GM04504 (cell line): ENCODE data around the gene SURF4.
"Not testable (repeated sequence)": the region's sequence is repeated elsewhere in the genome, so short reads cannot be mapped to it uniquely, and the experiment has no call there.

Experiments
- DNase-seq: peaks from one replicate; pipeline ENCODE4 v3.0.0-alpha.2; 2012; ENCODE audit warnings: low read depth

The SURF4 gene

DNA sequence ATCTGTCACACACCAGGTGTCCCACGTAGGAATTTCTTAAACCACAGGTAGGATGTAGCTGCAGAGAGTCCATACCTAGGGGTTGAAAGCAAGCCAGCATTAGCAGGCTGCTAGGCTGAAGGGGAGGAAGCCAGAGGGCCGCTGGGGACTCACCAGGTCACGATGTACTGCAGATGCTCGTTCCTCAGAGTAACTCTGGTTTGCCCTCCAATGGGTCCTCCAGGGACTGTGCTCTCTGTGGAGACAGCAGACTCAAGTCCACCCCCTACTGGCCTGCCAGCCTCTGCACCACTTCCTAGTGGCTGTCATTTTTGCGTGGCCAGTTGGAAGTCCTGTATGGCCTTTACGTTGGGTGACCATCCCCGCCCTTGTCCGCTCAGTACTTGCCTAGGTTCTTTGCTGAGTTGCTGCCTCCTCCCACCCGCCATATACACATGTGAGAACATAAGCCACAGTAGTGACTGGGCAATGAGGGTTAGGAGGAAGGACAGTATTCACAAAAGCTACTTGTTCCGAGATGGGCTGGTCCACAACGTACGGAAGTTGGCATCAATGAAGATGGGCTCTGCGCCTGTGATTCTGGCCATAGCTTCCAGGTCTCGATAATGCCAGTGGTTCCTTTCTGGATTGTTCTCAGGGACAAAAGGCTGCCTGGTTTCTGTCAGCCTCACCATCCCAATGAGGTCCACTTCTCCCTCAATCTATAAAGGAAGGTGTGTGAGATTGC is 23.8 kb downstream of the SURF4 start:
- DNase-seq = no peak

DNA sequence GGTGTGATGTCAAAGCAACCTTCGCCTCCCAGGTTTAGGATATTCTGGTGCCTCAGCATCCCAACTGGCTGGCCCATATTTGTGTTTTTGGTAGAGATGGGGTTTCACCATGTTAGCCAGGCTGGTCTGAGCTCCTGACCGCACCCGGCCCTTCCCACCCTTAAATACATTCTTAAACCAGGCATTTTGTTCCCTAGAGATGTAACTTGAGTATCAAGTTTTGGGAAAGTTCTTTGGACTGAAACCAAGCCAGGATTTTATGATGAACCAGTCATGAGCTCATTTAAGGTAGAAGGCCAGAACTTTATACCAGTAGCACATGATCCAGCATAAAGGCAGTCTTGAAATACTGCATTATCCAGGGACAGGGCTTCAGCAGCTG is 24.3 kb downstream of the SURF4 start:
- DNase-seq = no peak

- no peak for DNase-seq
Measured at GRCh38 chr9:133349965-133350616, 25.8 kb downstream of the SURF4 start.

DNA sequence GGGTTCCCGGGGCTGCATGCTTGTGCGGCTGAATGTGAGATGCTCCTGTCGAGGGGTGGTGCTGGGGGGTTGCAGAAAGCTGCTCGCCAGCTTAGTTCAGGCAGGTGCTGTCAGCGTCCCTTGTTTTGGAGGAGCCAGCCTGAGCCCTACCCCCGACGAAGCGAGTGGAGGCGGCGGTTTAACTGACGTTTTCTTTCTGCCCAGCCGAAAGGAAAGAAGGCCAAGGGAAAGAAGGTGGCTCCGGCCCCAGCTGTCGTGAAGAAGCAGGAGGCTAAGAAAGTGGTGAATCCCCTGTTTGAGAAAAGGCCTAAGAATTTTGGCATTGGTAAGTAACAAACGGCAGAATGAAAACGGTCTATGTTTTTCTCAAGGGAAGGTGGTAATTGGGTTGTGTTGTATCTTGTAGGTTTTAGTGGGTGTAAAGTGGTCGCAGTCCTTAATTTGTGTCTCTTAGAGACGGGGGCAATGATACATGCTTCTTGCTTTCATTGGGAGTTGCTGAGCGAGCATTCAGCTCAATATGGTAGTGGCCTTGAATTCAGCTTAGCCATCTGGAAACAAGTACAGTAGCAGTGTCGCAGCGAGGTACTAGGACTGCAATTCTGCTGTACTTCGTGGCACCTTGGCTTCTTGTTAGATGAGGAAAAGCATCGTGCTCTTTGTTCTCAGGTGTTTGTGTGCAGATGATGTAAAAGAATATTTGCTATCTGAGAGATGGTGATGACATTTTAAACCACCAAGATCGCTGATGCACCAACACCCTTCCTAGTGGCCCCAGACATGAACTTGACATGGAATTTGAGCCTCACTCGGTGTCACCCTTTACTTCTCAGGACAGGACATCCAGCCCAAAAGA is 26.9 kb downstream of the SURF4 start:
- DNase-seq = no peak

DNA sequence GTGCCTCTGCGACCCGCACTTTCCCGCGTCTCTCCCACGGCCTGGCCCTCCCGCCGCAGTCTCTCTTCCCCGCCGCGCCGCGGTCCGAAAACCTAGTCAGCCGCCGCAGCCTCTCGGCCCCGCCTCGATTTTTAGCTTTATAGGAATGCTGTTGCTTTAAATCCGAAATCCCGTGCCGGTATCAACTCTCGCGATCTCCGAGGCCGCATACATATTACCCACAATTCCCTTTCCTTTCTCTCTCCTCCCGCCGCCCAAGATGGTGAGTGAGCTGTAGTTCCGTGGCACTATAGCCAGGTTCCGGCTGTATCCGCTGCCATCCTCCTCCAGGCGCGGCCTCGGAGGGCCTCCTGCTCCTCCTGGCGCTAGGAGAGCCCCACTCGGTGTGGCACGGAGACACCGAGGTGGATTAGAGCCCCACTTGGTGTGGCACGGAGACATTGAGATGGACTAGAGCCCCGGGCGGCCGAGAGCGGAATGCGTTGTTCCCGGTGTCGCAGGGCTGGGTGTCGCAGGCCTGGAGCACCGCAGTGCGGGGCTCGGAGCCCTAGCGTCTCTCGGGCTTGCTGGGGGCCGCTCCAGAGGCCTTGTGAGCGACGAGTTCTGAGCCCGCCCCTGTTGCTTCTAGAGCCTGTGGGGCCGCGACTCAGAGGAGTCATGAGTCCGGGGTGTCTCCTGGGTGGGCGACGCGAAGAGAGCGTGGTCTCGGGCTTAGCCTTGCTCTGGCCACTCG is 27.7 kb downstream of the SURF4 start, which contains the start of the genes MED22 and RPL7A:
TSS of gene MED22 (minus strand) at position 147 of the 733 bp plus-strand sequence. CDS start 1,469 bp downstream, outside the sequence.
TSS of gene RPL7A (plus strand) at position 234 of the 733 bp plus-strand sequence. CDS start at position 260, 26 bp downstream.
- peak; percentile 93 for DNase-seq

GRCh38 chr9:133347515-133347984 is 28.3 kb downstream of the SURF4 start:
- DNase-seq = no peak

- DNase-seq = no peak
Measured at GRCh38 chr9:133346021-133346785, 29.7 kb downstream of the SURF4 start.

- no peak for DNase-seq
Measured at GRCh38 chr9:133345596-133345995, 30.3 kb downstream of the SURF4 start.

DNA sequence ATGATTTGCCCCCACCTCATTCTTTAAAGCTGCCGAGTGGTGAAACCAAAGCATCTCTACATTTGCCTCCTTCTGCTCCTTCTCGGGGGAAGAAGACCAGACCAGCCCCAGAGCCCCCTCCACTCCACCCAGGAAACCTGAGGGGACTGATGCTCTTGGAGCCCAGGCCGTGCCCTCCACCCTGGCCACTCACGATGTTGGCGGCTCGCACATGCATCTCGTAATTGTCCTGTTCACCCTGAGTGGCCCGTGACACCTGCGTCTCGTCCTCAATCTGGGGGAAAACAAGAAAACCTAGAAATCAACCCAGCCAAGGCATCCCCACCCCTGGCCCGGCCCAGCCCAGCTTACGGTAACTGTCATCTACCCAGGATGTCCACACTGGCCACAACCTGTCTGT is 30.9 kb downstream of the SURF4 start:
- DNase-seq = no peak

- no peak for DNase-seq
Measured at GRCh38 chr9:133344071-133344470, 31.8 kb downstream of the SURF4 start.

DNA sequence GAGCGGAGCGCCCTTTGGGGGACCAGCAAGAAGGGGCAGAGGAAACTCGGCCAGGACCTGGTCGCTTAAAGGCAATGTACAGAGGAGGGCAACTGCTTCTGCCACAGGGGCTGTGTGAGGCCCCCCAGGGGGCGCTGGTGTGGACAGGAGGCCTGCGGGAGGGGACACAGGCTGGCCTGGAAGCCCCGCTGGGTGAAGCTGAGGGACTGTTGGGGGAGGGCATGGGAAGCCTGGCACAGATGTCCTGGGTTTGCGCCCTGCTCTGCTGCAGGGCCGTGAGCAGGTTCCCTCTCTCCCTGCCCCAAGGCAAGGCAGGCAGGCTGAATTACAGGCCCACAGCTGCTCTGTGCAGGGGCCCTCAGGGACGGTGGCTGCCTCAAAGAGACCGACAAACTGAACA is 33.3 kb downstream of the SURF4 start:
- DNase-seq = no peak

DNA sequence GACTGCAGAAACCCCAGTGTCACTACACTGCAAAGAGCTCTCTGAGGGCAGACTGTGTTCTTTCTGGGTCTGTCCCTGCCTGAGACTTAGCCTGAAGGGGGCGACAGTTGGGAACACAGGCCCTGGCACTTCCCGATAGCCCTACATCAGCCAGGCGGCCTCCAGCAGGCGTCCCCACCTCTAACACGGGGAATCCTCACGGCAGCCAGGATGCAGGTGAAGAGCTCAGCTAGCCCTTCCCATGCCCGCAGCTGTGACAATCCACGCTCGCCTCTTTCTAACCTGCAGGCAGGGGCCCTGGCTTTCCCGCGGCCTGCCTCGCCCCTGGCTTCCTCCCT is 33.8 kb downstream of the SURF4 start:
- no peak for DNase-seq

DNA sequence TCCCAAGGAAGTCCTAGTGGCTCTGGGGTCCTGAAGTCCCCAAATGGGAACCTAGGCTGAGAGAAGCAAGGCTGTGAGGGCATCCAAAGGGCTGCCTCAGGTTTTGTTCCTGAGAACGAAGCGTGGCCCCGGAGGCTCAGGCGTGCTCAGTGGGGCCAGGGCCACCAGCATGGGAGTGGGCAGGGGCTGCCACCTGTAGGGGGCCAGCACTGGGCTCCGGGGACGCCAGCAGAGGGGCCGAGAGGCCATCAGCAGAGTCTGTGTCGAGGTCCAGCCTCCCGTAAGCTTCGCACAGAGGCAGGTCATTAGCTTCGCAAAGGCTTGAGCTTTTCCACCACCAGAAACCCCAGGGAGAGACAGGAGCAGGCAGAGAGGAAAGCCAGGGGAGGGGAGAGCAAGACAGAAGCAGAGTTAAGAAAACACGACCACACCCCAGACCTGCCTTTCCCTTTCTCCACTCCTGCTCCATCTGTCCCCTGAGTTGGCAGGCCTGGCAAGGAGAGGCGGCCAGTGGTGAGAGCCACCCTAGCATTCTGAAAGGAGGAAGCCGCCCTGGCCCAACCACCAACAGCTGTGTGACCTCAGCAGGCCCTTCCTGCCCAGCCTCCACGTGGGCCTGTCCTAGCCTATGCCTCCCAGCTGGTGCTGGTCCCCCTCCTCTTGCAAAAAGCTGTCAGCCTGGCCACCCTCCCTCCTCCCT is 34.3 kb downstream of the SURF4 start:
- DNase-seq = no peak

- DNase-seq = no peak
Measured at GRCh38 chr9:133340916-133341315, 34.9 kb downstream of the SURF4 start.

- DNase-seq = no peak
Measured at GRCh38 chr9:133340256-133340655, 35.6 kb downstream of the SURF4 start.

- no peak for DNase-seq
Measured at GRCh38 chr9:133339641-133340040, 36.2 kb downstream of the SURF4 start.

- peak; percentile 74 for DNase-seq
Measured at GRCh38 chr9:133335924-133336811, 39.7 kb downstream of the SURF4 start, which contains the start of gene SURF6. Gene SURF6 (minus strand): TSS chr9:133336188. CDS start chr9:133336132, 56 bp downstream.

- DNase-seq = not testable (repeated sequence)
Measured at GRCh38 chr9:133334888-133335287, 41.0 kb downstream of the SURF4 start.

DNA sequence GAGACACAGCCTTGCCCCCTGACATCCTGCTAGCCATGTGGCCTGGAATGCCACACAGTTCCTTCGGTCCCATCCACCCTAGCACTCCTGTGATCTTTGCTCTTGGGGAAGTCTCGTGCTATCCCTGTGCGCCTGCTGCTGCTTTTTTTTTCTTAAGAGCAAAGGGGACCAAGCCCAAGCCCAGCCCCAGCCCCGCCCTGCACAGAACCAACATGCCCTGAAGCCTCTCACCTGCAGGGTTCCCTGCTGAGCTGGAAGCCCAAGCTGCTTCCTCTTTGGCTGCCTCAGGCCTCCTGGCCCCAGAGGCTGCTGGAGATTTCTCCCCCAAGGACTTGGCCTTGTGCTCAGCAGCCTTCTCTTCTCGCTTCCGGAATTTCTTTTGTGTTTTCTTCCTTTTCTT is 41.7 kb downstream of the SURF4 start:
- DNase-seq = no peak
